GM21526 (cell line): ENCODE data around the gene SFT2D2.

Experiments used
- ATAC-seq: cut with Tn5 transposase; IDR thresholded peaks from one replicate; pipeline ENCODE4 v1.9.1; 2021; ENCODE audit warnings: moderate library complexity; ENCODE audit not compliant: unreplicated experiment, low FRiP score

Gene SFT2D2

GRCh38 chr1:168301664-168302320 is 76.0 kb downstream of the SFT2D2 start:
- no peak for ATAC-seq
